HepG2 (cell line): ENCODE measurements around the gene TUBGCP3. TPM values are rescaled to one million over a fixed set of nuclear protein-coding genes. Genes with fewer than 3 reads are reported as not detected.
A peak's percentile ranks its signal among the peaks of the same experiment; 100 is the strongest.

Source experiments
- ATM ChIP-seq: fragments of 450-650 bp; IDR thresholded peaks from 2 replicates; pipeline ENCODE4 v1.7.1; 2017; ENCODE audit warnings: mild to moderate bottlenecking, borderline replicate concordance
- GLMP ChIP-seq: sonication (generic); formaldehyde crosslinking; IDR thresholded peaks from 2 replicates; pipeline ENCODE4 v1.9.0; 2021; ENCODE audit warnings: missing genetic modification reagents, mild to moderate bottlenecking, borderline replicate concordance
- HNRNPK ChIP-seq: fragments of 200-400 bp; formaldehyde crosslinking; IDR thresholded peaks from 2 replicates; pipeline ENCODE4 v1.6.1; 2018; ENCODE audit warnings: low read length, low read depth, moderate library complexity, mild to moderate bottlenecking; ENCODE audit not compliant: poor library complexity, severe bottlenecking
- MED8 ChIP-seq: sonication (generic); formaldehyde crosslinking; IDR thresholded peaks from 2 replicates; pipeline ENCODE4 v1.8.1; 2023; ENCODE audit warnings: mild to moderate bottlenecking, missing genetic modification reagents; ENCODE audit not compliant: insufficient replicate concordance
- MXD3 ChIP-seq: IDR thresholded peaks from 2 replicates; pipeline ENCODE4 v1.6.1; 2016; ENCODE audit warnings: mild to moderate bottlenecking, missing biosample characterization, missing genetic modification reagents
- MXI1 ChIP-seq: IDR thresholded peaks from 3 replicates; pipeline ENCODE4 v1.6.1; 2012; ENCODE audit warnings: low read depth, low read length, inconsistent platforms, borderline replicate concordance
- POLR2AphosphoS5 ChIP-seq: IDR thresholded peaks from 2 replicates; pipeline ENCODE4 v1.6.1; 2012; ENCODE audit warnings: low read depth, low read length
- RNF2 ChIP-seq: fragments of 450-650 bp; conservative IDR thresholded peaks from 2 replicates; pipeline ENCODE4 v1.6.1; 2016; ENCODE audit warnings: low read depth
- SMAD1 ChIP-seq: sonication (generic); formaldehyde crosslinking; IDR thresholded peaks from 2 replicates; pipeline ENCODE4 v1.4.0; 2020; ENCODE audit warnings: missing genetic modification reagents, low read depth, mild to moderate bottlenecking, borderline replicate concordance
- SMAD9 ChIP-seq: sonication (generic); formaldehyde crosslinking; IDR thresholded peaks from 2 replicates; pipeline ENCODE4 v1.5.1; 2020; ENCODE audit warnings: mild to moderate bottlenecking, missing genetic modification reagents
- SMC3 ChIP-seq: IDR thresholded peaks from 2 replicates; pipeline ENCODE4 v1.6.1; 2011; ENCODE audit warnings: low read length, improper control_type of control experiment
- SNAPC4 ChIP-seq: sonication (generic); formaldehyde crosslinking; IDR thresholded peaks from 2 replicates; pipeline ENCODE4 v1.4.0; 2020; ENCODE audit warnings: mild to moderate bottlenecking, missing genetic modification reagents
- TEAD2 ChIP-seq: sonication (generic); formaldehyde crosslinking; IDR thresholded peaks from 2 replicates; pipeline ENCODE4 v1.9.0; 2021; ENCODE audit warnings: missing genetic modification reagents
- THAP11 ChIP-seq: IDR thresholded peaks from 2 replicates; pipeline ENCODE4 v1.6.1; 2016; ENCODE audit warnings: missing biosample characterization, missing genetic modification reagents
- TSC22D2 ChIP-seq: sonication (generic); formaldehyde crosslinking; IDR thresholded peaks from 2 replicates; pipeline ENCODE4 v1.5.1; 2020; ENCODE audit warnings: missing genetic modification reagents, mild to moderate bottlenecking, borderline replicate concordance
- ZBTB1 ChIP-seq: sonication (generic); formaldehyde crosslinking; IDR thresholded peaks from 2 replicates; pipeline ENCODE4 v1.4.0; 2020; ENCODE audit warnings: missing genetic modification reagents, borderline replicate concordance
- ZBTB37 ChIP-seq: sonication (generic); formaldehyde crosslinking; IDR thresholded peaks from 2 replicates; pipeline ENCODE4 v1.4.0; 2020; ENCODE audit warnings: mild to moderate bottlenecking, missing genetic modification reagents
- ZEB1 ChIP-seq: IDR thresholded peaks from 2 replicates; pipeline ENCODE4 v1.6.1; 2012; ENCODE audit warnings: mild to moderate bottlenecking, low read depth, inconsistent platforms; ENCODE audit not compliant: insufficient replicate concordance
- ZNF382 ChIP-seq: sonication (generic); formaldehyde crosslinking; IDR thresholded peaks from 2 replicates; pipeline ENCODE4 v1.5.0; 2020; ENCODE audit warnings: missing genetic modification reagents, mild to moderate bottlenecking, borderline replicate concordance
- ZNF441 ChIP-seq: sonication (generic); formaldehyde crosslinking; IDR thresholded peaks from 2 replicates; pipeline ENCODE4 v1.7.0; 2021; ENCODE audit warnings: missing genetic modification reagents, borderline replicate concordance
- ZNF547 ChIP-seq: sonication (generic); formaldehyde crosslinking; IDR thresholded peaks from 2 replicates; pipeline ENCODE4 v1.5.1; 2020; ENCODE audit warnings: mild to moderate bottlenecking, missing genetic modification reagents
- ZSCAN9 ChIP-seq: IDR thresholded peaks from 2 replicates; pipeline ENCODE4 v1.6.1; 2016; ENCODE audit warnings: borderline replicate concordance
- polyA plus RNA-seq, 8 experiments: library from polyadenylated mRNA; depleted of rRNA in 3 of 8; stranded (reverse) in 7 of 8; unstranded in 1 of 8; fragments of >200 nt; fragmentation: Illumina TruSeq in 4 of 8; extraction: Trizol in 4 of 8; gene quantifications; 2 replicates each; pipeline versions ENCODE4 v1.2.1 to v1.2.3, GENCODE V29; 2011 to 2016; ENCODE audit warnings: low read depth in 4 of 8, missing spikeins in 1 of 8, mixed read lengths in 1 of 8; ENCODE audit not compliant: insufficient read depth in 1 of 8
- total RNA-seq, 5 experiments: library from RNA; depleted of rRNA; stranded (reverse); fragments of >200 nt; fragmentation: Illumina TruSeq; extraction: Trizol; gene quantifications; 2 replicates each; pipeline ENCODE4 v1.2.3, GENCODE V29; 2016; ENCODE audit warnings: low read depth in 1 of 5

TUBGCP3 gene
- total and polyA plus RNA-seq, 2 of the 13 experiments (the other 11 are each of a cell fraction or from before 2014, with no cell fraction given): 12.6 to 15.5 TPM

- TF ChIP-seq SMC3: no peak
- peak; percentile 78 for TF ChIP-seq MED8 (CRISPR knock-in tag)
- peak; percentile 94 for TF ChIP-seq MXD3
- no peak for TF ChIP-seq ZNF382 (CRISPR knock-in tag)
- TF ChIP-seq ZEB1: no peak
- TF ChIP-seq SMAD1 (CRISPR knock-in tag): peak; percentile 48; the same call in 1 of the 2 replicates
- peak; percentile 88; the same call in 1 of the 2 replicates for TF ChIP-seq TSC22D2 (CRISPR knock-in tag)
- TF ChIP-seq ZBTB1 (CRISPR knock-in tag): peak; percentile 38; the same call in 1 of the 2 replicates
- TF ChIP-seq ZNF547: peak; percentile 99
- TF ChIP-seq THAP11 (CRISPR knock-in tag): peak; percentile 91
- no peak for TF ChIP-seq GLMP
- TF ChIP-seq POLR2AphosphoS5: peak; percentile 63
- peak; percentile 97 for TF ChIP-seq RNF2
- TF ChIP-seq HNRNPK: peak; percentile 75
- TF ChIP-seq MXI1: peak; percentile 48; the same call in 1 of the 3 replicates
- TF ChIP-seq SNAPC4: peak; percentile 27; the same call in 1 of the 2 replicates
- peak; percentile 89 for TF ChIP-seq ZNF441 (CRISPR knock-in tag)
- no peak for TF ChIP-seq ATM
- 0 out of 2 replicates have a peak, but pooled peaks have one; percentile 29 for TF ChIP-seq ZBTB37 (CRISPR knock-in tag)
- peak; percentile 95 for TF ChIP-seq TEAD2 (CRISPR knock-in tag)
- peak; percentile 75 for TF ChIP-seq ZSCAN9
- TF ChIP-seq SMAD9: 0 out of 2 replicates have a peak, but pooled peaks have one; percentile 67
Observed at GRCh38 chr13:112587764-112588489, at the start of gene TUBGCP3 (continued).
